Kidney epithelial cell (primary cell): ENCODE results near the gene MVB12B. TPM values are rescaled to one million over a fixed set of nuclear protein-coding genes. Genes with fewer than 3 reads are reported as not detected.
"Not testable (repeated sequence)": the region's sequence is repeated elsewhere in the genome, so short reads cannot be mapped to it uniquely, and the experiment has no call there.

Source experiments
- DNase-seq: peaks from one replicate; pipeline ENCODE4 v3.0.0-alpha.2; 2010; ENCODE audit warnings: low read depth
- H3K27me3 ChIP-seq: 2 replicates; pipeline ENCODE4 v1.6.0; 2011; ENCODE audit warnings: low read length; ENCODE audit not compliant: control insufficient read depth, insufficient read depth
- H3K36me3 ChIP-seq: 2 replicates; pipeline ENCODE4 v1.5.1; 2011; ENCODE audit warnings: low read length; ENCODE audit not compliant: control insufficient read depth, insufficient read depth
- H3K4me3 ChIP-seq: 2 replicates; pipeline ENCODE4 v1.5.1; 2011; ENCODE audit warnings: low read depth, mild to moderate bottlenecking, control low read depth, low read length
- total RNA-seq: library from RNA; depleted of rRNA; stranded (reverse); fragments of >200 nt; gene quantifications from 2 replicates; pipeline ENCODE4 v1.2.3, GENCODE V29; 2015
- TF ChIP-seq, protein P1 (sequence below): IDR thresholded peaks from 2 replicates; pipeline ENCODE4 v1.5.1; 2011; ENCODE audit warnings: mild to moderate bottlenecking, moderate library complexity, low read length, control low read depth, inconsistent platforms; ENCODE audit not compliant: insufficient read depth, poor library complexity, severe bottlenecking

The MVB12B gene
- total RNA-seq, 1 donor from 2014 or later: 13.1 TPM

- H3K27me3 ChIP-seq: peaks cover 36% of the 10 kb centered on the region
- H3K36me3 ChIP-seq: no peaks in the 10 kb centered on the region
- TF ChIP-seq, protein P1, sequence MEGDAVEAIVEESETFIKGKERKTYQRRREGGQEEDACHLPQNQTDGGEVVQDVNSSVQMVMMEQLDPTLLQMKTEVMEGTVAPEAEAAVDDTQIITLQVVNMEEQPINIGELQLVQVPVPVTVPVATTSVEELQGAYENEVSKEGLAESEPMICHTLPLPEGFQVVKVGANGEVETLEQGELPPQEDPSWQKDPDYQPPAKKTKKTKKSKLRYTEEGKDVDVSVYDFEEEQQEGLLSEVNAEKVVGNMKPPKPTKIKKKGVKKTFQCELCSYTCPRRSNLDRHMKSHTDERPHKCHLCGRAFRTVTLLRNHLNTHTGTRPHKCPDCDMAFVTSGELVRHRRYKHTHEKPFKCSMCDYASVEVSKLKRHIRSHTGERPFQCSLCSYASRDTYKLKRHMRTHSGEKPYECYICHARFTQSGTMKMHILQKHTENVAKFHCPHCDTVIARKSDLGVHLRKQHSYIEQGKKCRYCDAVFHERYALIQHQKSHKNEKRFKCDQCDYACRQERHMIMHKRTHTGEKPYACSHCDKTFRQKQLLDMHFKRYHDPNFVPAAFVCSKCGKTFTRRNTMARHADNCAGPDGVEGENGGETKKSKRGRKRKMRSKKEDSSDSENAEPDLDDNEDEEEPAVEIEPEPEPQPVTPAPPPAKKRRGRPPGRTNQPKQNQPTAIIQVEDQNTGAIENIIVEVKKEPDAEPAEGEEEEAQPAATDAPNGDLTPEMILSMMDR: no peak
- no peak for DNase-seq
- H3K4me3 ChIP-seq: no peak overlapping the region
These were observed 210.3 kb downstream of the MVB12B start for GRCh38 chr9:126536841-126537465.

DNA sequence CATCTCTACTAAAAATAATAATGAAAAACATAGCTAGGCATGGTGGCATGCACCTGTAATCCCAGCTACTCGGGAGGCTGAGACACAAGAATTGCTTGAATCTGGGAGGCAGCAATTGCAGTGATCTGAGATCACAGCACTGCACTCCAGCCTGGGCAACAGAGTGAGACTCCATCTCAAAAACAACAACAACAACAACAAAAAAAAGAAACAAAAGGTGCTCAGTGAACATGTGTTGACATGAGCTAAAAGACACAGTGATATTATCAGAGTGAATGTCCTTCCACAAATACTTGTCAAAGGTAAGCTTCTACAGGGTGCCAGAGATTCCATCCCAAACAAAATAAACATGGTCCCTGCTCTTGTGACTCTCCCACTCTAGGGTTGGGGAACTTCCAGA lies 211.9 kb downstream of the MVB12B start:
- no peak for DNase-seq
- TF ChIP-seq, protein P1: no peak
- Histone ChIP-seq H3K27me3 (peaks cover 28% of the 10 kb centered on the region), H3K4me3 (no peak overlapping the region), H3K36me3 (no peaks in the 10 kb centered on the region)

DNA sequence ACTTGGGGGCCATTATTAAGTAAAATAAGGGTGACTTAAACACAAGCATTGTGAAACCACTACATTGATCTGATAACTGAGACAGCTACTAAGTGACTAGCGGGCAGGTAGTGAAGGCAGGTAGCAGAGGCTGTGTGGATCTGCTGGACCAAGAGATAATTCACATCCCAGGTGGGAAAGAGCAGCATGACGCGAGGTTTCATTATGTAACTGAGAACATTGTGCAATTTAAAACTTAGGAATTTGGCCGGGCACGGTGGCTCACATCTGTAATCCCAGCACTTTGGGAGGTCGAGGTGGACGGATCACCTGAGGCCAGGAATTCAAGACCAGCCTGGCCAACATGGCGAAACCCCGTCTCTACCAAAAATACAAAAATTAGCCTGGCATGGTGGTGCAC lies 213.8 kb downstream of the MVB12B start:
- peaks cover 17% of the 10 kb centered on the region for H3K27me3 ChIP-seq
- not testable (repeated sequence) for DNase-seq, H3K4me3 ChIP-seq, H3K36me3 ChIP-seq

DNA sequence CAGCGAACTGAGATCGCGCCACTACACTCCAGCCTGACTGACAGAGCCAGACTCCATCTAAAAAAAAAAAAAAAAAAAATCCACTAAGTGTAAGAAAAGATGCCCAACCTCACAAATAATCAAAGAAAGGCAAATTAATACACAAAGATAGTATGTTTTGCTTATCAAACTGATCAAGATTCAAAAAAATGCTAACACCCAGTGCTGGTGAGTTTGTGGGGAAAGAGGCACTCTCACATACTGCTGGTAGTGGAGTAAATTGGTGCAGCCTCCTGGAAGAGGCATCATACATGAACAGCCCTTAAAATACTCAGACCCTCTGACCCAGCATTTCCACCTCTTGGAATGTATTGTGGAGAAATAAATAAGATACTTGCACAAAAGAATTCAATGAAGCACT lies 216.9 kb downstream of the MVB12B start:
- DNase-seq: no peak

GRCh38 chr9:126545106-126545505 lies 218.5 kb downstream of the MVB12B start:
- TF ChIP-seq, protein P1: no peak
- H3K27me3 ChIP-seq: peaks cover 13% of the 10 kb centered on the region
- no peaks in the 10 kb centered on the region for H3K36me3 ChIP-seq
- no peak for DNase-seq
- H3K4me3 ChIP-seq: no peak overlapping the region

More for the DNA sequence above, 216.9 kb downstream of the MVB12B start:
- H3K27me3 ChIP-seq: peaks cover 9% of the 10 kb centered on the region
- no peaks in the 10 kb centered on the region for H3K36me3 ChIP-seq
- TF ChIP-seq, protein P1: no peak
- H3K4me3 ChIP-seq: no peak overlapping the region

DNA sequence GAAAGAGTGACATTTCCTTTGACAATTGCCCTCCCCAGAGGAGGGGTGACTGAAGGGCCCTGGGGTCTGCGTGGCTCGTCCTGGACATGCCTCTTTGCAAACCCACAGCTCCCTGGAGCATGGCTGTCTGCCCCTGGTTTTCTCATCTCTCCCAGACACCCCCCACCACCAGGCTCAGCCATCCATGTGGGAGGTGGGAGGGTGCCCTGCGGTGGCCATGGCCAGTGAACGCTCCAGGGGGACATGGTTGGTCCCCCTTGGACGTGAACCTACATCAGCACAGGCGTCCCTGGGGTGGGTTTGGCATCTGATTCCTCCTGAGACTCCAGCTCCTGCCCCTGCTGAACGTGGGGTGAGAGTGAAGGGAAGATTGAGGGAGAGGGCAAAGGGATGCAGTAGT lies 219.4 kb downstream of the MVB12B start:
- Histone ChIP-seq H3K36me3 (no peaks in the 10 kb centered on the region), H3K4me3 (no peak overlapping the region), H3K27me3 (peaks cover 13% of the 10 kb centered on the region)
- DNase-seq: no peak
- TF ChIP-seq, protein P1: no peak
